Transverse colon (tissue), 4 donors: Measurements from ENCODE around the gene VWA8. TPM values are rescaled to one million over a fixed set of nuclear protein-coding genes. Genes with fewer than 3 reads are reported as not detected.

Source experiments
- DNase-seq: peaks from one replicate; pipeline ENCODE4 v3.0.0-alpha.2; 2019
- H3K27ac ChIP-seq, 4 donors: fragments of 200-600 bp; sonication (generic); 2 replicates each; pipeline ENCODE4 v1.5.1; 2016 to 2018; ENCODE audit warnings: inconsistent platforms in 4 of 4
- H3K27me3 ChIP-seq: fragments of 200-600 bp; sonication (generic); 2 replicates; pipeline ENCODE4 v1.5.1; 2017; ENCODE audit warnings: inconsistent platforms
- H3K36me3 ChIP-seq, 4 donors: fragments of 200-600 bp; sonication (generic); 2 replicates each; pipeline ENCODE4 v1.5.1; 2017 to 2019; ENCODE audit warnings: inconsistent platforms in 4 of 4
- H3K4me1 ChIP-seq, 4 donors: fragments of 200-600 bp; sonication (generic); 2 replicates each; pipeline ENCODE4 v1.5.1; 2017 to 2020; ENCODE audit warnings: inconsistent platforms in 4 of 4
- H3K4me3 ChIP-seq, 4 donors: fragments of 200-600 bp; sonication (generic); 1 replicate in 1 of 4; 2 replicates in 3 of 4; pipeline versions ENCODE4 v1.5.1 to v1.6.1; 2017 to 2019; ENCODE audit warnings: inconsistent platforms in 4 of 4
- H3K9me3 ChIP-seq, 2 donors: fragments of 200-600 bp; sonication (generic); 2 replicates each; pipeline ENCODE4 v1.5.1; 2017 to 2019; ENCODE audit warnings: inconsistent platforms in 2 of 2
- CTCF ChIP-seq, 5 experiments: fragments of 200-600 bp in 3 of 5; fragments of 450-650 bp in 2 of 5; sonication (generic) in 3 of 5; IDR thresholded peaks; 1 replicate in 2 of 5; 2 replicates in 3 of 5; pipeline ENCODE4 v1.5.1; 2016 to 2017; ENCODE audit warnings: antibody characterized with exemption in 5 of 5, inconsistent platforms in 3 of 5, mild to moderate bottlenecking in 2 of 5, moderate library complexity in 1 of 5
- EP300 ChIP-seq: sonication (generic); formaldehyde crosslinking; IDR thresholded peaks from one replicate; pipeline ENCODE4 v1.6.1; 2017; ENCODE audit warnings: antibody characterized with exemption, low read depth
- POLR2A ChIP-seq: fragments of 450-650 bp; IDR thresholded peaks from one replicate; pipeline ENCODE4 v1.6.1; 2016; ENCODE audit warnings: antibody characterized with exemption, mild to moderate bottlenecking, moderate library complexity
- POLR2AphosphoS5 ChIP-seq, 3 donors: sonication (generic); formaldehyde crosslinking; IDR thresholded peaks; one replicate each; pipeline ENCODE4 v1.6.1; 2016; ENCODE audit warnings: antibody characterized with exemption in 3 of 3
- WGBS, 2 donors: methylation state at CpG; one replicate each; pipeline ENCODE4 v1.1.5; 2018; ENCODE audit warnings: low coverage in 1 of 2; 5-methylcytosine and 5-hydroxymethylcytosine counted together
- in situ Hi-C, 4 donors: fragments of 200-750 bp; cut with MboI; loops; one replicate each; pipeline versions ENCODE4 v1.15.0 to v1.15.1; 2017; ENCODE audit warnings: low sequenced_read_pairs in 3 of 4, low pct_ligation_motif_present in 1 of 4, low pct_unique_long_range_greater_than_20kb in 1 of 4
- intact Hi-C: fragments of 100-400 bp; cut with DNase I; formaldehyde crosslinking; loops from one replicate; pipeline ENCODE4 v1.15.1; 2023; ENCODE audit warnings: low total_unique reads
- total RNA-seq, 4 donors: library from RNA; depleted of rRNA; stranded (reverse); fragments of >200 nt; gene quantifications; one replicate each; pipeline ENCODE4 v1.1.0, GENCODE V29; 2016

The VWA8 gene
- total RNA-seq, 4 donors from 2014 or later: 12.7 to 65.1 (median 35.0) TPM

- H3K27ac ChIP-seq: no peak overlapping the region
- no peaks in the 10 kb centered on the region for H3K36me3 ChIP-seq
- TF ChIP-seq POLR2AphosphoS5 (IDR thresholded peaks at IDR 0.05) (no peak), POLR2A (no peak), EP300 (no peak), CTCF (IDR thresholded peaks at IDR 0.05) (no peak)
- H3K4me3 ChIP-seq: no peak overlapping the region
- H3K27me3 ChIP-seq: no peaks in the 10 kb centered on the region
- no peaks in the 10 kb centered on the region for H3K9me3 ChIP-seq
- in situ Hi-C loops: no loop called here
- no peak for DNase-seq
- intact Hi-C loops: no loop called here
- 72% methylated on average over 6 of the region's 6 CpGs; no CpG with 5 or more reads in 1 of the 2 donors for WGBS, 2 donors
- H3K4me1 ChIP-seq: no peaks in the 10 kb centered on the region
Measured at GRCh38 chr13:42001580-42001979, 40.7 kb upstream of the VWA8 start.

- intact Hi-C loops: no loop called here
- 60 to 62% methylated on average over 2 of the region's 2 CpGs for WGBS, 2 donors
Measured at GRCh38 chr13:42000846-42001245, 39.9 kb upstream of the VWA8 start.

GRCh38 chr13:41997396-41997795, 36.5 kb upstream of the VWA8 start:
- Histone ChIP-seq H3K4me1 (no peaks in the 10 kb centered on the region), H3K9me3 (no peaks in the 10 kb centered on the region), H3K4me3 (no peak overlapping the region), H3K27ac (no peak overlapping the region), H3K36me3 (no peaks in the 10 kb centered on the region), H3K27me3 (no peaks in the 10 kb centered on the region)
- WGBS, 2 donors: 60 to 64% methylated on average over 1 of the region's 1 CpG
- in situ Hi-C loops: no loop called here
- no peak for TF ChIP-seq CTCF (IDR thresholded peaks at IDR 0.05)
- TF ChIP-seq POLR2A: no peak
- no peak for TF ChIP-seq POLR2AphosphoS5 (IDR thresholded peaks at IDR 0.05)
- no peak for TF ChIP-seq EP300
- DNase-seq: no peak
- intact Hi-C loops: no loop called here

More at GRCh38 chr13:42000846-42001245, 39.9 kb upstream of the VWA8 start:
- H3K36me3 ChIP-seq: no peaks in the 10 kb centered on the region
- TF ChIP-seq EP300: no peak
- TF ChIP-seq POLR2A: no peak
- TF ChIP-seq POLR2AphosphoS5 (IDR thresholded peaks at IDR 0.05): no peak
- no peak for TF ChIP-seq CTCF (IDR thresholded peaks at IDR 0.05)
- no peak for DNase-seq
- H3K27ac ChIP-seq: no peak overlapping the region
- no peaks in the 10 kb centered on the region for H3K4me1 ChIP-seq
- H3K4me3 ChIP-seq: no peak overlapping the region
- in situ Hi-C loops: no loop called here
- H3K9me3 ChIP-seq: no peaks in the 10 kb centered on the region
- H3K27me3 ChIP-seq: no peaks in the 10 kb centered on the region

GRCh38 chr13:41995946-41996345, 35.0 kb upstream of the VWA8 start:
- H3K9me3 ChIP-seq: no peaks in the 10 kb centered on the region
- 64 to 74% methylated on average over 5 of the region's 5 CpGs for WGBS, 2 donors
- no peaks in the 10 kb centered on the region for H3K36me3 ChIP-seq
- in situ Hi-C loops: no loop called here
- H3K27ac ChIP-seq: no peak overlapping the region
- H3K27me3 ChIP-seq: no peaks in the 10 kb centered on the region
- no peaks in the 10 kb centered on the region for H3K4me1 ChIP-seq
- intact Hi-C loops: no loop called here
- no peak overlapping the region for H3K4me3 ChIP-seq
- no peak for TF ChIP-seq EP300
- no peak for DNase-seq

- no peaks in the 10 kb centered on the region for H3K9me3 ChIP-seq
- H3K36me3 ChIP-seq: no peaks in the 10 kb centered on the region
- H3K27ac ChIP-seq: no peak overlapping the region
- no peak for DNase-seq
- in situ Hi-C loops (no loop called here), intact Hi-C loops (no loop called here)
- no peak overlapping the region for H3K4me3 ChIP-seq
- WGBS, 2 donors: 84 to 90% methylated on average over 2 to 4 of the region's 4 CpGs
- H3K27me3 ChIP-seq: no peaks in the 10 kb centered on the region
- TF ChIP-seq CTCF (IDR thresholded peaks at IDR 0.05) (no peak), EP300 (no peak), POLR2A (no peak), POLR2AphosphoS5 (IDR thresholded peaks at IDR 0.05) (no peak)
- H3K4me1 ChIP-seq: no peaks in the 10 kb centered on the region
Measured at GRCh38 chr13:41995336-41995735, 34.4 kb upstream of the VWA8 start.
